GM23248 (cell line): Measurements from ENCODE around the gene MYO5A. TPM values are rescaled to one million over a fixed set of nuclear protein-coding genes. Genes with fewer than 3 reads are reported as not detected.

Experiments
- DNase-seq: peaks from one replicate; pipeline ENCODE4 v3.0.0-alpha.2; 2015
- H2AFZ ChIP-seq: fragments of 200-600 bp; sonication (generic); 2 replicates; pipeline ENCODE4 v1.6.1; 2016; ENCODE audit warnings: antibody characterized with exemption
- H3F3A ChIP-seq: fragments of 200-600 bp; sonication (generic); 2 replicates; pipeline ENCODE4 v1.6.1; 2016; ENCODE audit warnings: mild to moderate bottlenecking, antibody characterized with exemption, mixed run types; ENCODE audit not compliant: insufficient read depth
- H3K27ac ChIP-seq: fragments of 200-600 bp; sonication (generic); 2 replicates; pipeline ENCODE4 v1.5.1; 2016; ENCODE audit warnings: mild to moderate bottlenecking
- H3K27me3 ChIP-seq: fragments of 200-600 bp; sonication (generic); replicated peaks from 2 replicates; pipeline ENCODE4 v1.6.1; 2016; ENCODE audit warnings: mild to moderate bottlenecking; ENCODE audit not compliant: insufficient read depth
- H3K36me3 ChIP-seq: fragments of 200-600 bp; sonication (generic); 2 replicates; pipeline ENCODE4 v1.6.1; 2016; ENCODE audit warnings: low read depth, mild to moderate bottlenecking
- H3K4me1 ChIP-seq: fragments of 200-600 bp; sonication (generic); 2 replicates; pipeline ENCODE4 v1.6.1; 2016; ENCODE audit warnings: mild to moderate bottlenecking; ENCODE audit not compliant: insufficient read depth
- H3K4me2 ChIP-seq: fragments of 200-600 bp; sonication (generic); one replicate; pipeline ENCODE4 v1.6.1; 2016; ENCODE audit warnings: mild to moderate bottlenecking; ENCODE audit not compliant: unreplicated experiment
- H3K4me3 ChIP-seq: fragments of 200-600 bp; sonication (generic); 2 replicates; pipeline ENCODE4 v1.5.1; 2016; ENCODE audit warnings: mild to moderate bottlenecking
- H3K79me2 ChIP-seq: fragments of 200-600 bp; sonication (generic); 2 replicates; pipeline ENCODE4 v1.6.1; 2016; ENCODE audit warnings: mild to moderate bottlenecking; ENCODE audit not compliant: insufficient read depth
- H3K9ac ChIP-seq: fragments of 200-600 bp; sonication (generic); 2 replicates; pipeline ENCODE4 v1.6.1; 2016; ENCODE audit warnings: mild to moderate bottlenecking
- H3K9me2 ChIP-seq: fragments of 200-600 bp; sonication (generic); 2 replicates; pipeline ENCODE4 v1.6.1; 2016; ENCODE audit warnings: mixed run types, mild to moderate bottlenecking, moderate library complexity; ENCODE audit not compliant: insufficient read depth
- H3K9me3 ChIP-seq: fragments of 200-600 bp; sonication (generic); one replicate; pipeline ENCODE4 v1.6.1; 2017; ENCODE audit warnings: low read depth
- H4K20me1 ChIP-seq: fragments of 200-600 bp; sonication (generic); 2 replicates; pipeline ENCODE4 v1.6.0; 2016; ENCODE audit not compliant: insufficient read depth
- EZH2 ChIP-seq: fragments of 200-600 bp; sonication (generic); IDR thresholded peaks from 2 replicates; pipeline ENCODE4 v1.6.1; 2018; ENCODE audit warnings: antibody characterized with exemption, mild to moderate bottlenecking; ENCODE audit not compliant: insufficient read depth, poor library complexity, severe bottlenecking
- EZH2phosphoT487 ChIP-seq: fragments of 200-600 bp; sonication (generic); IDR thresholded peaks from 2 replicates; pipeline ENCODE4 v1.6.1; 2018; ENCODE audit warnings: antibody characterized with exemption, moderate library complexity, mild to moderate bottlenecking, low read depth; ENCODE audit not compliant: insufficient read depth
- WGBS, 2 experiments: methylation state at CpG; one replicate each; pipeline ENCODE4 v1.1.6; 2015 to 2017; ENCODE audit warnings: low lambda C conversion rate in 2 of 2, low coverage in 1 of 2; ENCODE audit errors: missing lambda C conversion rate in 2 of 2; 5-methylcytosine and 5-hydroxymethylcytosine counted together
- in situ Hi-C: fragments of 300-500 bp; cut with MboI; formaldehyde crosslinking; loops from 2 replicates; pipeline ENCODE4 v1.15.0; 2020
- microRNA counts: library from miRNA; unstranded; fragments of <30 nt; microRNA quantifications from one replicate; lab custom pipeline; 2016
- microRNA-seq: library from miRNA; unstranded; fragments of <30 nt; microRNA quantifications from one replicate; pipeline ENCODE4, GENCODE V29; 2016; ENCODE audit warnings: borderline number of aligned reads
- polyA plus RNA-seq: library from polyadenylated mRNA; unstranded; fragments of >200 nt; fragmentation: Nextera tagmentation; extraction: Ambion mirVana; gene quantifications from 2 replicates; pipeline ENCODE4 v1.2.1, GENCODE V29; 2016
- small RNA-seq: library from RNA; depleted of rRNA; stranded (forward); fragments of <200 nt; gene quantifications from one replicate; pipeline ENCODE3, GENCODE V24; 2014; ENCODE audit warnings: low read depth, low replicate concordance
- total RNA-seq: library from RNA; depleted of rRNA; stranded (reverse); fragments of >200 nt; shearing (Covaris generic); gene quantifications from 2 replicates; pipeline ENCODE4 v1.2.3, GENCODE V29; 2014; rRNA removed

Gene MYO5A
- total and polyA plus RNA-seq, 2 experiments from 2014 or later, result 12.1 to 33.3 TPM

- no peak overlapping the region for H3K9ac ChIP-seq
- 87 to 90% methylated on average over 4 of the region's 4 CpGs for WGBS, 2 experiments
- no peaks in the 10 kb centered on the region for H3K9me2 ChIP-seq
- H3K9me3 ChIP-seq, result no peaks in the 10 kb centered on the region
- 0 out of 2 replicates have a peak, but pooled peaks cover 15% of the 10 kb centered on the region for H3F3A ChIP-seq
- H3K4me2 ChIP-seq, result no peak overlapping the region
- H3K4me1 ChIP-seq, result peaks cover 27% of the 10 kb centered on the region
- no peak overlapping the region for H2AFZ ChIP-seq
- no peak for TF ChIP-seq EZH2phosphoT487
- no peak for TF ChIP-seq EZH2
- DNase-seq, result no peak
- in situ Hi-C loops, result loop anchor here (10.0 kb wide), 1 partner anchor 475 kb away; no protein-coding TSS in a partner anchor
- no peaks in the 10 kb centered on the region; the same call in 1 of the 2 replicates for H3K27me3 ChIP-seq
- H3K79me2 ChIP-seq, result no peaks in the 10 kb centered on the region
- no peak overlapping the region for H3K4me3 ChIP-seq
- H3K36me3 ChIP-seq, result no peaks in the 10 kb centered on the region
- no peak overlapping the region for H3K27ac ChIP-seq
- no peaks in the 10 kb centered on the region for H4K20me1 ChIP-seq
Observed at GRCh38 chr15:52259503-52259902, 269.2 kb downstream of the MYO5A start.

GRCh38 chr15:52258461-52258860, 270.2 kb downstream of the MYO5A start:
- Histone ChIP-seq H3F3A (peaks cover 17% of the 10 kb centered on the region; the same call in 1 of the 2 replicates), H3K9ac (no peak overlapping the region), H3K9me2 (no peaks in the 10 kb centered on the region), H4K20me1 (no peaks in the 10 kb centered on the region), H3K79me2 (no peaks in the 10 kb centered on the region), H3K4me2 (no peak overlapping the region), H3K9me3 (no peaks in the 10 kb centered on the region), H2AFZ (no peak overlapping the region), H3K27ac (no peak overlapping the region), H3K36me3 (no peaks in the 10 kb centered on the region), H3K4me1 (peaks cover 30% of the 10 kb centered on the region), H3K4me3 (no peak overlapping the region), H3K27me3 (no peaks in the 10 kb centered on the region)
- TF ChIP-seq EZH2phosphoT487 (no peak), EZH2 (no peak)
- WGBS, 2 experiments, result 89 to 94% methylated on average over 5 of the region's 5 CpGs
- no peak for DNase-seq
- in situ Hi-C loops, result loop anchor here (10.0 kb wide), 1 partner anchor 476 kb away; no protein-coding TSS in a partner anchor

DNA sequence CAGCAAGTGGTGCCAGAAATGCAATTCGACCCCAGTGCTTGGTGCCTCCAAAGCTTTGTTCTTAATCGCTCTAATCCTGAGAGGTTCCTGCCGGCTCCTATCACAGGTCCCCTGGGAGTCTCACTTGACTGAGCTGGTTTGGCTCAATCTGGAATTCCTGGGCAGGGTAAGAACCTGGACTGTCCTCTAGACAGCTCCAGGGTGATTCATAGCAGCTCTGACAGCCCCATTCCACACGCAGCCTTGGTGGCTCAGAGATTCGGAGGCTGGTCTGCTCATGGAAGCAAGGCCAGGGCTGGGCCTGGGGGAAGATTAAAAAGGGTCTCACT, 271.0 kb downstream of the MYO5A start:
- TF ChIP-seq EZH2 (no peak), EZH2phosphoT487 (no peak)
- no peaks in the 10 kb centered on the region for H4K20me1 ChIP-seq
- in situ Hi-C loops, result loop anchor here (10.0 kb wide), 1 partner anchor 477 kb away; no protein-coding TSS in a partner anchor
- no peaks in the 10 kb centered on the region for H3K79me2 ChIP-seq
- H3K27ac ChIP-seq, result no peak overlapping the region
- peaks cover 36% of the 10 kb centered on the region for H3K4me1 ChIP-seq
- H2AFZ ChIP-seq, result no peak overlapping the region
- peak; percentile 94 for DNase-seq
- H3K9ac ChIP-seq, result no peak overlapping the region
- 29 to 33% methylated on average over 5 of the region's 5 CpGs for WGBS, 2 experiments
- peaks cover 23% of the 10 kb centered on the region for H3F3A ChIP-seq
- no peaks in the 10 kb centered on the region for H3K27me3 ChIP-seq
- H3K9me2 ChIP-seq, result no peaks in the 10 kb centered on the region
- no peak overlapping the region for H3K4me3 ChIP-seq
- peak overlapping the region; percentile 2 for H3K4me2 ChIP-seq
- H3K9me3 ChIP-seq, result no peaks in the 10 kb centered on the region
- H3K36me3 ChIP-seq, result no peaks in the 10 kb centered on the region

MicroRNAs encoded within 50 kb of the gene (microRNA counts, 767-probe panel; counts per million panel counts)
- 447 counts per million, percentile 86 among the panel's probes with 10 or more counts for microRNA hsa-miR-1266 (lab: Ali Mortazavi, UCI)

Small RNA genes lying within 50 kb of the gene (microRNA-seq; reads per million reads assigned to microRNA genes)
- not detected for gene MIR1266

Small RNA genes lying within 50 kb of the gene (small RNA-seq; reads per million reads assigned to genes)
- gene MIR1266, result not detected

Other genes starting within 250 kb of the MYO5A start
- not detected in 2 replicates for gene MYO5C, start 233.1 kb downstream of the MYO5A start, total RNA-seq
- not detected in 2 replicates for gene MYO5C, start 233.1 kb downstream of the MYO5A start, polyA plus RNA-seq
- gene ARPP19, start 40.1 kb upstream of the MYO5A start, total RNA-seq, result 89.1 and 122 TPM in 2 replicates
- 68.9 and 70.0 TPM in 2 replicates for gene ARPP19, start 40.1 kb upstream of the MYO5A start, polyA plus RNA-seq
- gene ATOSA, start 150.5 kb upstream of the MYO5A start, total RNA-seq, result 10.0 and 11.0 TPM in 2 replicates
- gene ATOSA, start 150.5 kb upstream of the MYO5A start, polyA plus RNA-seq, result 6.1 and 6.3 TPM in 2 replicates